Omental fat pad (tissue), 4 donors: ENCODE measurements around the gene MVB12B. TPM values are rescaled to one million over a fixed set of nuclear protein-coding genes. Genes with fewer than 3 reads are reported as not detected.

Experiments used
- ATAC-seq: fragments of 150-250 bp; one replicate; pipeline ENCODE4 v1.9.1; 2016; ENCODE audit warnings: mild to moderate bottlenecking, moderate library complexity; ENCODE audit not compliant: low FRiP score
- DNase-seq: peaks from one replicate; pipeline ENCODE4 v3.0.0-alpha.2; 2019; ENCODE audit warnings: low spot score
- total RNA-seq, 4 donors: library from RNA; depleted of rRNA; stranded (reverse); fragments of >200 nt; gene quantifications; one replicate each; pipeline ENCODE4 v1.1.0, GENCODE V29; 2016
- TF ChIP-seq, protein P1 (sequence below), 3 donors: fragments of 450-650 bp; IDR thresholded peaks; one replicate each; pipeline ENCODE4 v1.5.1; 2016 to 2017; ENCODE audit warnings: antibody characterized with exemption in 3 of 3, mild to moderate bottlenecking in 3 of 3, moderate library complexity in 2 of 3

Gene MVB12B
- total RNA-seq, 4 donors from 2014 or later, result 5.5 to 21.4 (median 11.6) TPM

DNA sequence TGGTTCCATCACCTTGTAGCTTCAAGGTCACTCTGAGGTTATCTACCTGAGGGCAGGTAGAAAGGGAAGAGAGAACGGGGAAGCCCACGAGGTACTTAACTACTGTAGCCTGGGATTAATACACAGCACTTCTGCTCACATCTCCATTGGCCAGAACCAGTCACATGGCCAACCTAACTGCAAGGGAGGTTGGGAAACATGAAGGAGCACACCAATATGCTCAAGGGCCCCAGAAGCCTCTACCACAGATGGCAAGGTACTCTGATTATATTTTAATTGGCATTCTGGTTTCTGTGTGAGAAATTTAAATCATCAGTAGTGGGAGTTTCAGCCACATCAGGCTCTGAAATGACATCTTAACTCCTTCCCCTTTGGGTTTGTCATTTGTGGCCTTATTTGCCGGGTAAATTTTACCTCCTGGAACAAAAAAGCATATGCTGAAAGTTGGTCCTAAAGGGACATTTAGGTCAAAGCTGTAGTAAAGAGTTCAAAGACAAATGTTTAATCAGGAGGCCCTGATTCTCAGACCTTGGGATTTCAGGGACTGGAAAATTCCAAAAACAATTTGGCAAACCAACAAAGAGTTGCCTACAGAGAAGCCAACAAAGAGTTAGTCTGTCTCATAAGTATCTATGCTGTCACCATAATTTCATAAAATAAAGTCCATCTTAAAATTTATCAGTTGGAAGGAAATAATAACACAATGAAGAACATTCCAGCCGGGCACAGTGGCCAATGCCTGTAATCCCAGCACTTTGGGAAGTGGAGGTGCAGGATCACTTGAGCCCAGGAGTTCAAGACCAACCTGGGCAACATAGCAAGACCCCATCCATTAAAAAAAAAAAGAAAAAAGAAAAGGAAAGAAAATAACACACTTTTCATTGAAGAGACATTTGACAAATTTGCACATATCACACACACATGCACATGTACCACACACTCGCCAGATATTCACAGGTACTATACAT, 13.8 kb upstream of the MVB12B start:
- ATAC-seq (no peak), DNase-seq (no peak)
- TF ChIP-seq, protein P1, sequence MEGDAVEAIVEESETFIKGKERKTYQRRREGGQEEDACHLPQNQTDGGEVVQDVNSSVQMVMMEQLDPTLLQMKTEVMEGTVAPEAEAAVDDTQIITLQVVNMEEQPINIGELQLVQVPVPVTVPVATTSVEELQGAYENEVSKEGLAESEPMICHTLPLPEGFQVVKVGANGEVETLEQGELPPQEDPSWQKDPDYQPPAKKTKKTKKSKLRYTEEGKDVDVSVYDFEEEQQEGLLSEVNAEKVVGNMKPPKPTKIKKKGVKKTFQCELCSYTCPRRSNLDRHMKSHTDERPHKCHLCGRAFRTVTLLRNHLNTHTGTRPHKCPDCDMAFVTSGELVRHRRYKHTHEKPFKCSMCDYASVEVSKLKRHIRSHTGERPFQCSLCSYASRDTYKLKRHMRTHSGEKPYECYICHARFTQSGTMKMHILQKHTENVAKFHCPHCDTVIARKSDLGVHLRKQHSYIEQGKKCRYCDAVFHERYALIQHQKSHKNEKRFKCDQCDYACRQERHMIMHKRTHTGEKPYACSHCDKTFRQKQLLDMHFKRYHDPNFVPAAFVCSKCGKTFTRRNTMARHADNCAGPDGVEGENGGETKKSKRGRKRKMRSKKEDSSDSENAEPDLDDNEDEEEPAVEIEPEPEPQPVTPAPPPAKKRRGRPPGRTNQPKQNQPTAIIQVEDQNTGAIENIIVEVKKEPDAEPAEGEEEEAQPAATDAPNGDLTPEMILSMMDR (IDR thresholded peaks at IDR 0.05), result no peak

DNA sequence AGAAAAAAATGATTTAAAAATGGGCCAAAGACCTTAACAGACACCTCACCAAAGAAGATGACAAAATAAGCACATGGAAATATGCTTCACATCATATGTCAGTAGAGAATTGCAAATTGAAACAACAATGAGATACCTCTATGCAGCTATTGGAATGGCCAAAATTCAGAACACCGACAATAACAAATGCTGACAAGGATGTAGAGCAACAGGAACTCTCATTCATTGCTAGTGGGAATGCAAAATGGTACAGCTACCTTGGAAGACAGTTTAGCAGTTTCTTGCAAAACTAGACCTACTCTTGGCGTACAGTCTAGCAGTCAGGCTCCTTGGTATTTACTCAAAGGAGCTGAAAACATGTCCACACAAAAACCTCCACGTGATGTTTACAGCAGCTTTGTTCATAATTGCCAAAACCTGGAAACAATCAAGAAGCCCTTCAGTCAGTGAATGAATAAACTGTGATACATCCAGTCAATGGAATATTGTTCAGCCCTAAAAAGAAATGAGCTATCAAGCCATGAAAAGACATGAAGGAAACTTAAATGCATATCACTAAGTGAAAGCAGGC, 10.5 kb upstream of the MVB12B start:
- TF ChIP-seq, protein P1 (IDR thresholded peaks at IDR 0.05), result no peak
- no peak for ATAC-seq

DNA sequence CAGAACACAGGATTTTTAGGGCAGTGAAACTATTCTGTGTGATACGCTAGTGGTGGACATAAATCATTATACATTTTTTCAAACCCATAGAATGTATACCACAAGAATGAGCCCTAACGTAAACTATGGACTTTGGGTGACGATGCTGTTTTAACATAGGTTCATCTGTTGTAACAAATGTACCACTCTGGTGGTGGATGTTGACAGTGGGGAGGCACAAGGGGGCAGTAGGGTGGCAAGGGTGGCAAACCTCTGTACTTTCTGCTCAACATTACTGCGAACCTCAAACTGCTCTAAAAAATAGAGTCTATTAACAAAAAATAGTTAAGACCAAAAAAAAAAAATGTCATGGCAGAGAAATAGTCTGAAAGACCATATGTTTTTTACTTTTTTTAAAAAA, 9.1 kb upstream of the MVB12B start:
- TF ChIP-seq, protein P1 (IDR thresholded peaks at IDR 0.05), result no peak
- no peak for DNase-seq
- ATAC-seq, result no peak

More for the DNA sequence above, 10.5 kb upstream of the MVB12B start:
- DNase-seq, result no peak

DNA sequence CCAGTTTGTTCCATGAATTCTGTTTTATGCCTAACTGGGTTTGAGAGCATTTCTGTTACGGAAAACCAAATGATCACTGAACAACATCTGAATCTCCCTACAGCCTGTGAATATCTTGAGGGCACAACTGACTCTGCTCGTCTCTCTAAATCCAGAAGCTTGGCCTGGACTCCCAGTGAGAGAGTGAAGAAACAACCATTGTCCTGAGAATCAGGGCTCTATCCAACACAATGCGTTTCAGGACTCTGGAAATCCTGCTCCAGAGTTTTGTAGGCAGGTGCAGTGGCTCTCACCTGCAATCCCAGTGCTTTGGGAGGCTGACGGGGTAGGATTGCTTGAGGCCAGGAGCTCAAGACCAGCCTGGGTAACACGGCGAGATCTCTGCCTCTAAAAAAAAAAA, 7.8 kb upstream of the MVB12B start:
- DNase-seq (no peak), ATAC-seq (no peak)
- TF ChIP-seq, protein P1 (IDR thresholded peaks at IDR 0.05), result no peak

DNA sequence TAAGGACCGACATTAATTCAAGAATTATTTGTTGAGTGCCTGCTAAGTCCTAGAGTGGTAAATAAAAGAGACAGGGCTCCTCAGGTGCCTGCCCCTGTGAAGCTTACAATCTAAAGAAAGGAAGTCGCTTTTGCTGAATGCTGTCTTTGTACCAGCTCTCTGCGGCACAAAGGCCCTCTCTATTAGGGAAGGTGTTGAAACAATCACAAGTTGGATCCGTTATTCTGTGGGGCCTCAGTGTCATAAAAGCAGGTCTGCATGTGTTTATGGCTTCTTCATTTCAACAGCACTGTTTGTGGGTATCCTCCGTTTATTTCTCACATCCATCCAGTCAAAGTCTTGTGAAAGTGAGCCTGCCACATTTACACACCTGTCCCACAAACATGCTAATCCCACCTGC, 7.0 kb upstream of the MVB12B start:
- ATAC-seq, result no peak
- DNase-seq, result no peak
- TF ChIP-seq, protein P1 (IDR thresholded peaks at IDR 0.05), result no peak

DNA sequence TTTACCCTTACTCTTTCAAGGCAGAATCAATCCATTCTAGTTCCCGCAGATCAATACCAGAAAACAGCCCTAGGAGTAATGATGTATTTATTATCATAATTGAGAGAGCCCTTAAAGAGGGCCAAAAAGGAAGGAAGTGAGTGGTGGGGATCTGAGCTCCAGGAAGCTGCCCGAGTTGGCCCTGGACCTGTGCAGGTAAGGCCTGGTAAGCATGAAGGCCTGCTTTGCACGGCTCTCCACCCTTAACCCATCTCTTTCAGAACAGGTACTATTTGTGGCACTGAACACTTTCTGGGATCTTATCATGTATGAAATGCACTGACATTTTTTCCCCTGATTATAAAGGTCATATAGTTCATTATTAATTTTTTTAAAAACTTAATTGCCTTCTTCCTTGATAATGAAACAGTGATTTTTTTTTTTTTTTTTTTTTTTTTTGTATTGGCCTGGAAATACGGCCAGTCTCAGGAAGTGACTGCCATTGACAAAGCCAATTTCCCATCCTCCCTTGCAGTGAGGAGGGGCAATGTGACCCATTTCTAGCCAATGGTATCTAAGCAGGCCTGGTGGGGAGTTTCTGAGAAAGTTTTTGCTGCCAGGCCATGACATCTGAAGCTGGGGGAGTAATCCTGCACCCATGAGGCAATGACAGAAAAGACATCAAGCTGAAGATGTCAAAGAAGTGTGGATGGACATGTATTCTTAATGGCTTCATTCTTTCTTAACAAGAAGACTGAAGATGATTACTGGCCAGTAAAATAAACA, 6.3 kb upstream of the MVB12B start:
- ATAC-seq (no peak), DNase-seq (no peak)
- TF ChIP-seq, protein P1 (IDR thresholded peaks at IDR 0.05), result no peak
